ENCODE data around the gene SNX19. TPM values are rescaled to one million over a fixed set of nuclear protein-coding genes. Genes with fewer than 3 reads are reported as not detected.

SNX19 gene
- total and polyA plus RNA-seq, 2 experiments from 2014 or later, result 5.2 to 30.0 TPM

DNA sequence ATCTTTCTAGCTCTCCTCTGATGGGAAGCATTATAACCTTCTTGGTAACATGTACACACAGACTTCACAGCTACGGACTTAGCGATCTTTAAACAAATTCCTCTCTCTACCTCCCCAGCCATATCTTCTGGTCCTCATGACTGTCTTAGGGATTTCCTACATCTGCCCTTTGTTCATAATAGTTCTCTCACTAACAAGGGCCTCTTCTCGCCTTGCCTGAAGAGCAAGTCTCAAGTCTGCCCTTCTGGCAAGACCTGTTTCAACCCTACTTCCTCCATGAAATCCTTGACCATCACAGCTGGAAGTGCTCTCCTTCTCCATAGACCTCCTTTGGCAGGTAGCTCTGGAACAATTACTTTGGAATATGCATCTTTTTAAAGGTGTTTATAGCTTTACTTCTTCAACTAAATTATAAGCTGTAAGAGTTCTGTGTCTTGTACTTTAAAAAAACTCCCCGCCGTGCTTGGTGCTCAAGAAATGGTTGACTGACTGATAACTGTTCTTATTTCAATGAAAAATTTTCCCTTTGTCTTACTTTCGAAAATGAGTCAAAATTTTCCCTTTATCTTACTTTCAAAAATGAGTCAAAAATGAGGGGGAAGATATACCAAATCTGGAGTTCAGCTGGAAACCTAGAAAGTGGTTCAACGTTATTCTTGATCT, 34.7 kb downstream of the SNX19 start (continued):
- TF ChIP-seq CTCF (conservative IDR thresholded peaks at IDR 0.05; ENCODE audit: low read depth in 2 of 2) (no peak), NANOG (IDR thresholded peaks at IDR 0.05; ENCODE audit: borderline replicate concordance) (no peak), POLR2AphosphoS5 (IDR thresholded peaks at IDR 0.05; ENCODE audit: low read depth) (no peak), CREB1 (CRISPR knock-in tag; IDR thresholded peaks at IDR 0.05; ENCODE audit: low read depth) (no peak), EZH2 (IDR thresholded peaks at IDR 0.05; ENCODE audit: low read depth, unreplicated experiment) (no peak), EZH2phosphoT487 (IDR thresholded peaks at IDR 0.05; ENCODE audit: unreplicated experiment) (no peak)
- TF ChIP-seq, protein P1, sequence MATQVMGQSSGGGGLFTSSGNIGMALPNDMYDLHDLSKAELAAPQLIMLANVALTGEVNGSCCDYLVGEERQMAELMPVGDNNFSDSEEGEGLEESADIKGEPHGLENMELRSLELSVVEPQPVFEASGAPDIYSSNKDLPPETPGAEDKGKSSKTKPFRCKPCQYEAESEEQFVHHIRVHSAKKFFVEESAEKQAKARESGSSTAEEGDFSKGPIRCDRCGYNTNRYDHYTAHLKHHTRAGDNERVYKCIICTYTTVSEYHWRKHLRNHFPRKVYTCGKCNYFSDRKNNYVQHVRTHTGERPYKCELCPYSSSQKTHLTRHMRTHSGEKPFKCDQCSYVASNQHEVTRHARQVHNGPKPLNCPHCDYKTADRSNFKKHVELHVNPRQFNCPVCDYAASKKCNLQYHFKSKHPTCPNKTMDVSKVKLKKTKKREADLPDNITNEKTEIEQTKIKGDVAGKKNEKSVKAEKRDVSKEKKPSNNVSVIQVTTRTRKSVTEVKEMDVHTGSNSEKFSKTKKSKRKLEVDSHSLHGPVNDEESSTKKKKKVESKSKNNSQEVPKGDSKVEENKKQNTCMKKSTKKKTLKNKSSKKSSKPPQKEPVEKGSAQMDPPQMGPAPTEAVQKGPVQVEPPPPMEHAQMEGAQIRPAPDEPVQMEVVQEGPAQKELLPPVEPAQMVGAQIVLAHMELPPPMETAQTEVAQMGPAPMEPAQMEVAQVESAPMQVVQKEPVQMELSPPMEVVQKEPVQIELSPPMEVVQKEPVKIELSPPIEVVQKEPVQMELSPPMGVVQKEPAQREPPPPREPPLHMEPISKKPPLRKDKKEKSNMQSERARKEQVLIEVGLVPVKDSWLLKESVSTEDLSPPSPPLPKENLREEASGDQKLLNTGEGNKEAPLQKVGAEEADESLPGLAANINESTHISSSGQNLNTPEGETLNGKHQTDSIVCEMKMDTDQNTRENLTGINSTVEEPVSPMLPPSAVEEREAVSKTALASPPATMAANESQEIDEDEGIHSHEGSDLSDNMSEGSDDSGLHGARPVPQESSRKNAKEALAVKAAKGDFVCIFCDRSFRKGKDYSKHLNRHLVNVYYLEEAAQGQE (IDR thresholded peaks at IDR 0.05; ENCODE audit: unreplicated experiment), result no peak

DNA sequence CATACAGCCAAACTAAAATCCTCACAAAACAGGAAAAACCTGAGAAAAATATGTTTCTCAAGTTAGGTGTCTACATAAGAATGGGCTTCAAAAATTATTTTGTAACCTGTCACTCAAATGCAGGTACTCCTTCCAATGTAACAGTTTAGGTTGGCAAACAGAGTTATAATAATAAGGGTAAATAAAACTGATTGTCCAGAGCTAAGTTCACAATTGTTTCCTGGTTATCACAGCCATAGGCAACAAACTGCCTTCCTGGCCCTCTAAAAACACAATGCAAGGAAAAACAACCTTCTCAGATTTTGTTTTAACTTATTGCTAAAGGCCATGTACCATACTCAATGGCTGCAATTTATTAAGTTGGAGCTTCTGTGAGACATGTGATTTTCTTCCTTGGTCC, 36.4 kb downstream of the SNX19 start:
- ATAC-seq (no peak), DNase-seq (ENCODE audit: low spot score) (no peak)
- Histone ChIP-seq H4K20me1 (replicated peaks; ENCODE audit: insufficient read depth) (0 out of 2 replicates have a peak, but pooled peaks cover 5% of the 10 kb centered on the region), H3F3A (replicated peaks; ENCODE audit: low read depth) (no peaks in the 10 kb centered on the region), H3K4me3 (no peak overlapping the region), H3K4me1 (ENCODE audit: insufficient read depth) (no peaks in the 10 kb centered on the region), H2AFZ (no peak overlapping the region), H3K79me2 (replicated peaks; ENCODE audit: insufficient read depth) (no peaks in the 10 kb centered on the region), H3K27me3 (ENCODE audit: insufficient read depth) (no peaks in the 10 kb centered on the region), H3K27ac (ENCODE audit: low read depth) (no peak overlapping the region), H3K36me3 (ENCODE audit: insufficient read depth) (peaks cover 30% of the 10 kb centered on the region), H3K9me2 (ENCODE audit: insufficient read depth) (no peaks in the 10 kb centered on the region), H3K4me2 (no peak overlapping the region)
- no peak overlapping the region for H3K27ac Mint-ChIP-seq
- no peaks in the 10 kb centered on the region for H3K27me3 Mint-ChIP-seq (ENCODE audit: insufficient read depth, low read depth, poor library complexity)
- no peaks in the 10 kb centered on the region for H3K9me3 Mint-ChIP-seq
- H3K4me3 Mint-ChIP-seq, result no peak overlapping the region
- no peaks in the 10 kb centered on the region for H3K4me1 Mint-ChIP-seq
- H3K36me3 Mint-ChIP-seq (ENCODE audit: low read depth), result peaks cover 40% of the 10 kb centered on the region
- TF ChIP-seq STAT1 (IDR thresholded peaks at IDR 0.05; ENCODE audit: unreplicated experiment) (no peak), NANOG (IDR thresholded peaks at IDR 0.05; ENCODE audit: borderline replicate concordance) (no peak), ZNF331 (CRISPR knock-in tag; IDR thresholded peaks at IDR 0.05; ENCODE audit: low read depth) (no peak), EZH2phosphoT487 (IDR thresholded peaks at IDR 0.05; ENCODE audit: unreplicated experiment) (no peak), ZNF462 (CRISPR knock-in tag; IDR thresholded peaks at IDR 0.05) (no peak)

Data from GM23338 (cell line).